Fibroblast of lung (primary cell): ENCODE measurements around the gene SEMA5B. TPM values are rescaled to one million over a fixed set of nuclear protein-coding genes. Genes with fewer than 3 reads are reported as not detected.

ENCODE experiments used
- DNase-seq, 2 donors: peaks; one replicate each; pipeline versions ENCODE4 v3.0.0 to v3.0.0-alpha.2; 2010; ENCODE audit warnings: low read depth in 2 of 2
- H2AFZ ChIP-seq: 2 replicates; pipeline ENCODE4 v1.5.1; 2012; ENCODE audit warnings: low read length, control low read depth, inconsistent platforms
- H3K27ac ChIP-seq: 2 replicates; pipeline ENCODE4 v1.5.1; 2011; ENCODE audit warnings: low read length, control low read depth; ENCODE audit not compliant: insufficient read depth
- H3K27me3 ChIP-seq: 2 replicates; pipeline ENCODE4 v1.5.1; 2011; ENCODE audit warnings: mild to moderate bottlenecking, low read length; ENCODE audit not compliant: control insufficient read depth, insufficient read depth
- H3K36me3 ChIP-seq: 2 replicates; pipeline ENCODE4 v1.5.1; 2011; ENCODE audit warnings: low read length; ENCODE audit not compliant: control insufficient read depth, insufficient read depth
- H3K4me1 ChIP-seq: 2 replicates; pipeline ENCODE4 v1.5.1; 2011; ENCODE audit warnings: low read length; ENCODE audit not compliant: control insufficient read depth, insufficient read depth; ENCODE audit errors: extremely low read depth
- H3K4me2 ChIP-seq: 2 replicates; pipeline ENCODE4 v1.5.1; 2011; ENCODE audit warnings: low read length, control low read depth; ENCODE audit not compliant: insufficient read depth; ENCODE audit errors: extremely low read depth
- H3K4me3 ChIP-seq, 4 experiments: fragments of 200-600 bp in 1 of 4; sonication (generic) in 1 of 4; replicated peaks in 1 of 4; 2 replicates each; pipeline ENCODE4 v1.5.1; 2011 to 2016; ENCODE audit warnings: low read length in 4 of 4, low read depth in 3 of 4, mild to moderate bottlenecking in 3 of 4, control low read depth in 2 of 4, inconsistent platforms in 1 of 4, mixed read lengths in 1 of 4; ENCODE audit not compliant: insufficient read depth in 1 of 4; ENCODE audit errors: control extremely low read depth in 1 of 4
- H3K79me2 ChIP-seq: 2 replicates; pipeline ENCODE4 v1.5.1; 2012; ENCODE audit warnings: mild to moderate bottlenecking, low read length, inconsistent platforms; ENCODE audit not compliant: control insufficient read depth, insufficient read depth
- H3K9ac ChIP-seq: 2 replicates; pipeline ENCODE4 v1.5.1; 2011; ENCODE audit warnings: mild to moderate bottlenecking, low read length, control low read depth; ENCODE audit not compliant: insufficient read depth
- H3K9me3 ChIP-seq: 2 replicates; pipeline ENCODE4 v1.5.1; 2012; ENCODE audit warnings: low read depth, low read length; ENCODE audit not compliant: control insufficient read depth, insufficient read depth
- H4K20me1 ChIP-seq: 2 replicates; pipeline ENCODE4 v1.5.1; 2011; ENCODE audit warnings: low read length; ENCODE audit not compliant: control insufficient read depth, insufficient read depth; ENCODE audit errors: extremely low read depth
- CTCF ChIP-seq, 2 donors: IDR thresholded peaks in 1 of 2; conservative IDR thresholded peaks in 1 of 2; 1 replicate in 1 of 2; 2 replicates in 1 of 2; pipeline ENCODE4 v1.5.1; 2011 to 2012; ENCODE audit warnings: low read length in 2 of 2, control low read depth in 1 of 2, inconsistent platforms in 1 of 2, low read depth in 1 of 2, mild to moderate bottlenecking in 1 of 2
- EZH2 ChIP-seq: IDR thresholded peaks from 2 replicates; pipeline ENCODE4 v1.5.1; 2012; ENCODE audit warnings: low read length, control low read depth, mild to moderate bottlenecking; ENCODE audit errors: missing control alignments
- polyA plus RNA-seq, 2 donors: library from polyadenylated mRNA; depleted of rRNA in 1 of 2; stranded (reverse) in 1 of 2; unstranded in 1 of 2; fragments of >200 nt; gene quantifications; 2 replicates each; pipeline ENCODE4 v1.2.1, GENCODE V29; 2011 to 2012; ENCODE audit warnings: missing spikeins in 1 of 2
- total RNA-seq: library from RNA; depleted of rRNA; stranded (reverse); fragments of >200 nt; gene quantifications from 2 replicates; pipeline ENCODE4 v1.2.1, GENCODE V29; 2014

The SEMA5B gene
- total and polyA plus RNA-seq, 2 donors (not counting 1 experiment from before 2014, with no cell fraction given) = not detected

- Histone ChIP-seq H3K4me1 (peaks cover 3% of the 10 kb centered on the region), H3K4me3 (no peak overlapping the region), H2AFZ (no peak overlapping the region), H3K27me3 (peaks cover 9% of the 10 kb centered on the region), H3K27ac (no peak overlapping the region), H3K9me3 (no peaks in the 10 kb centered on the region), H3K79me2 (no peaks in the 10 kb centered on the region), H3K4me2 (no peak overlapping the region), H3K9ac (no peak overlapping the region), H4K20me1 (no peaks in the 10 kb centered on the region), H3K36me3 (no peaks in the 10 kb centered on the region)
- peak in 1 of 2 donors; percentile 19 for DNase-seq
- TF ChIP-seq CTCF (conservative IDR thresholded peaks at IDR 0.05 in 1 of 2, IDR thresholded peaks at IDR 0.05 in 1 of 2; ENCODE audit: low read depth in 1 of 2, low read length in 2 of 2) (no peak), EZH2 (no peak)
Measured at GRCh38 chr3:122975924-122976293, 51.7 kb downstream of the SEMA5B start.

- peaks cover 9% of the 10 kb centered on the region for H3K27me3 ChIP-seq
- H3K9me3 ChIP-seq = no peaks in the 10 kb centered on the region
- H4K20me1 ChIP-seq = no peaks in the 10 kb centered on the region
- no peaks in the 10 kb centered on the region for H3K79me2 ChIP-seq
- H3K4me2 ChIP-seq = no peak overlapping the region
- H3K27ac ChIP-seq = no peak overlapping the region
- DNase-seq = peak; percentile 36 to 87
- no peak overlapping the region for H2AFZ ChIP-seq
- no peak overlapping the region for H3K9ac ChIP-seq
- H3K36me3 ChIP-seq = no peaks in the 10 kb centered on the region
- peaks cover 3% of the 10 kb centered on the region for H3K4me1 ChIP-seq
- H3K4me3 ChIP-seq = no peak overlapping the region
- TF ChIP-seq EZH2 (no peak), CTCF (conservative IDR thresholded peaks at IDR 0.05 in 1 of 2, IDR thresholded peaks at IDR 0.05 in 1 of 2; ENCODE audit: low read depth in 1 of 2, low read length in 2 of 2) (no peak)
Measured at GRCh38 chr3:122975163-122975923, 52.2 kb downstream of the SEMA5B start.

- no peaks in the 10 kb centered on the region for H4K20me1 ChIP-seq
- H3K36me3 ChIP-seq = no peaks in the 10 kb centered on the region
- H3K4me1 ChIP-seq = peaks cover 3% of the 10 kb centered on the region
- H3K27me3 ChIP-seq = peaks cover 9% of the 10 kb centered on the region
- peak; percentile 46 to 76 for DNase-seq
- no peak overlapping the region for H3K4me2 ChIP-seq
- TF ChIP-seq CTCF (conservative IDR thresholded peaks at IDR 0.05 in 1 of 2, IDR thresholded peaks at IDR 0.05 in 1 of 2; ENCODE audit: low read depth in 1 of 2, low read length in 2 of 2) (no peak), EZH2 (no peak)
- no peak overlapping the region for H2AFZ ChIP-seq
- no peak overlapping the region for H3K4me3 ChIP-seq
- no peaks in the 10 kb centered on the region for H3K9me3 ChIP-seq
- no peaks in the 10 kb centered on the region for H3K79me2 ChIP-seq
- no peak overlapping the region for H3K27ac ChIP-seq
- no peak overlapping the region for H3K9ac ChIP-seq
Measured at GRCh38 chr3:122974764-122975162, 52.8 kb downstream of the SEMA5B start.
